Measurements from ENCODE around the gene TOMM20.

Gene TOMM20

GRCh38 chr1:235113183-235113917 lies 15.3 kb downstream of the TOMM20 start:
- DNase-seq (ENCODE audit: extremely low spot score), result no peak
- TF ChIP-seq HDGF (IDR thresholded peaks at IDR 0.05; ENCODE audit: borderline replicate concordance), result no peak
- no peak for TF ChIP-seq L3MBTL2 (conservative IDR thresholded peaks at IDR 0.05)
- no peak for TF ChIP-seq TARDBP (IDR thresholded peaks at IDR 0.05)
- TF ChIP-seq FOXM1 (IDR thresholded peaks at IDR 0.05; ENCODE audit: borderline replicate concordance), result no peak
- no peak for TF ChIP-seq PKNOX1 (IDR thresholded peaks at IDR 0.05)
- no peak for TF ChIP-seq FOXK2 (IDR thresholded peaks at IDR 0.05)
- no peak for TF ChIP-seq ARNT (IDR thresholded peaks at IDR 0.05)
- no peak for TF ChIP-seq LEF1 (IDR thresholded peaks at IDR 0.05; ENCODE audit: borderline replicate concordance)
- TF ChIP-seq ZNF384 (IDR thresholded peaks at IDR 0.05), result no peak
- no peak for TF ChIP-seq BHLHE40 (IDR thresholded peaks at IDR 0.05; ENCODE audit: borderline replicate concordance)
- no peak for TF ChIP-seq NFRKB (IDR thresholded peaks at IDR 0.05)
- no peak for TF ChIP-seq CTBP1 (IDR thresholded peaks at IDR 0.05; ENCODE audit: borderline replicate concordance)
- no peak for TF ChIP-seq SUZ12 (IDR thresholded peaks at IDR 0.05)
- ChIA-PET POLR2A (interaction anchor here (2.1 kb wide), 1 partner anchor 48 kb away, joined by 8 read pairs; the partner anchor contains the start of gene RBM34), CTCF (interaction anchor here (0.6 to 1.4 kb wide), 2 partner anchors 9 to 69 kb away, joined by 3 to 6 read pairs; no protein-coding TSS in a partner anchor)

GRCh38 chr1:235112297-235113182 lies 16.1 kb downstream of the TOMM20 start:
- no peak for TF ChIP-seq LEF1 (IDR thresholded peaks at IDR 0.05; ENCODE audit: borderline replicate concordance)
- TF ChIP-seq ZNF384 (IDR thresholded peaks at IDR 0.05), result no peak
- TF ChIP-seq L3MBTL2 (conservative IDR thresholded peaks at IDR 0.05), result no peak
- TF ChIP-seq TARDBP (IDR thresholded peaks at IDR 0.05), result no peak
- no peak for TF ChIP-seq CTBP1 (IDR thresholded peaks at IDR 0.05; ENCODE audit: borderline replicate concordance)
- TF ChIP-seq SUZ12 (IDR thresholded peaks at IDR 0.05), result no peak
- no peak for TF ChIP-seq BHLHE40 (IDR thresholded peaks at IDR 0.05; ENCODE audit: borderline replicate concordance)
- no peak for TF ChIP-seq FOXK2 (IDR thresholded peaks at IDR 0.05)
- no peak for TF ChIP-seq ARNT (IDR thresholded peaks at IDR 0.05)
- no peak for TF ChIP-seq FOXA1 (IDR thresholded peaks at IDR 0.05)
- no peak for TF ChIP-seq PKNOX1 (IDR thresholded peaks at IDR 0.05)
- no peak for TF ChIP-seq SP1 (IDR thresholded peaks at IDR 0.05)
- no peak for TF ChIP-seq ELF4 (IDR thresholded peaks at IDR 0.05)
- TF ChIP-seq HDGF (IDR thresholded peaks at IDR 0.05; ENCODE audit: borderline replicate concordance), result no peak
- POLR2A ChIA-PET, result interaction anchor here (2.1 kb wide), 1 partner anchor 48 kb away, joined by 8 read pairs; the partner anchor contains the start of gene RBM34
- DNase-seq (ENCODE audit: extremely low spot score), result no peak
- CTCF ChIA-PET, result interaction anchor here (0.6 to 1.4 kb wide), 2 partner anchors 8 to 70 kb away, joined by 3 to 6 read pairs; no protein-coding TSS in a partner anchor

GRCh38 chr1:235111107-235111506 lies 17.5 kb downstream of the TOMM20 start:
- DNase-seq (ENCODE audit: extremely low spot score), result no peak
- ChIA-PET CTCF (no interaction called here), POLR2A (no interaction called here)
- TF ChIP-seq SP1 (IDR thresholded peaks at IDR 0.05) (no peak), FOXM1 (IDR thresholded peaks at IDR 0.05; ENCODE audit: borderline replicate concordance) (no peak), L3MBTL2 (conservative IDR thresholded peaks at IDR 0.05) (no peak), PKNOX1 (IDR thresholded peaks at IDR 0.05) (no peak), ELF4 (IDR thresholded peaks at IDR 0.05) (no peak), SUZ12 (IDR thresholded peaks at IDR 0.05) (no peak), HDGF (IDR thresholded peaks at IDR 0.05; ENCODE audit: borderline replicate concordance) (no peak), CTBP1 (IDR thresholded peaks at IDR 0.05; ENCODE audit: borderline replicate concordance) (no peak), FOXK2 (IDR thresholded peaks at IDR 0.05) (no peak), LEF1 (IDR thresholded peaks at IDR 0.05; ENCODE audit: borderline replicate concordance) (no peak), ARNT (IDR thresholded peaks at IDR 0.05) (no peak)

- DNase-seq (ENCODE audit: extremely low spot score), result no peak
- CTCF ChIA-PET, result interaction anchor here (0.6 to 1.5 kb wide), 2 partner anchors 14 to 15 kb away, joined by 3 read pairs; no protein-coding TSS in a partner anchor
- POLR2A ChIA-PET, result interaction anchor here (0.8 to 1.0 kb wide), 2 partner anchors 19 to 52 kb away, joined by 3 to 5 read pairs; partner anchors contain the start of gene RBM34
- TF ChIP-seq LEF1 (IDR thresholded peaks at IDR 0.05; ENCODE audit: borderline replicate concordance), result no peak
- TF ChIP-seq FOXM1 (IDR thresholded peaks at IDR 0.05; ENCODE audit: borderline replicate concordance), result no peak
These were observed 19.8 kb downstream of the TOMM20 start for GRCh38 chr1:235108876-235109275.

GRCh38 chr1:235108185-235108593 lies 20.4 kb downstream of the TOMM20 start:
- POLR2A ChIA-PET, result no interaction called here
- CTCF ChIA-PET, result interaction anchor here (0.6 to 1.5 kb wide), 5 partner anchors 13 to 1523 kb away, joined by 3 read pairs; partner anchors contain the start of gene RBM34
- DNase-seq (ENCODE audit: extremely low spot score), result no peak
- no peak for TF ChIP-seq SUZ12 (IDR thresholded peaks at IDR 0.05)
- TF ChIP-seq CTBP1 (IDR thresholded peaks at IDR 0.05; ENCODE audit: borderline replicate concordance), result no peak
- TF ChIP-seq TARDBP (IDR thresholded peaks at IDR 0.05), result no peak
